ENCODE measurements around the gene ATG7.
"Not testable (repeated sequence)": the region's sequence is repeated elsewhere in the genome, so short reads cannot be mapped to it uniquely, and the experiment has no call there.

The ATG7 gene

DNA sequence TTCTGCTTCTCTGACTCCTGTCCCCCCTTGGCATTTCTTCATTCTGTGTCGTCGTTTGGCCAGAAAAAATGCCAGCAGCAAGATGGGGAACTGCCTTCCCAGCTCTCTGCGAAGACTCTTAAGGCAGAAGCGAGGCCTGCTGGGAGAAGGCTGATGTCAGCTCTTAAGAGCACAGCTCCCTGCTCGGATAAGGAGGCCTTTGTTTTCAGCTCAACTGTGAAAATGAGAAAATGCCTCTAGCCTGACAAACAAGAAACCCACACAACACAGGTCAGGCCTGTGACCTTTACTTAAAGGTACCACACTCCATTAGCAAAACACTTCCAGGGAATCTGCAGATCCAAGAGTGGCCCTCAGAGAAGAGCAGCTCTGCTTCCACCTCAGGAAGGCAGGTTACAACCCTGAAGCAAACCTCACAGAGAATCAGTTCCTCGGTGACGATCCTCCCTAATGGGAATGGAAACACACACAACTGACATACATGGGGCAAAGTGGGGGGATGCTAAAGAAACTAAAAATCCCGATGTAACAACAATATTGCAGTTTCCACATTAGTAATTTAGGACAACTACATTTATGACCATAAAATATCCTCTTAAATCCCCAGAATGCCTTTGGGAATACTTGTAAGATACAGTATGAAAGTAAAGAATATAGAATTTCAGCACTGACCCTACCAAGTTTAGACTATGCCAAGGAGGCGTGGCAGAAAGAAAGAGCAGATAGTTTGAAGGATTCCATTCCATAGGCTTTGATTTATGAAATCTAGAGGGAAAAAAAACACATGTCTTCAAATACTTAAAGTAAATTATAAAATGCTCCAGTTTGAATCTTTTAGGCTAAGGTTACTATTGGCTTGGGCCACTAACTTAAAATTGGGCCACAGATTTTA, 319.4 kb downstream of the ATG7 start:
- DNase-seq (ENCODE audit: low spot score), result peak; percentile 95

- no peak for DNase-seq (ENCODE audit: low spot score)
Observed at GRCh38 chr3:11592445-11593298, 320.5 kb downstream of the ATG7 start.

GRCh38 chr3:11593318-11594034, 321.3 kb downstream of the ATG7 start:
- no peak for DNase-seq (ENCODE audit: low spot score)

GRCh38 chr3:11595024-11595423, 322.8 kb downstream of the ATG7 start:
- DNase-seq (ENCODE audit: low spot score), result not testable (repeated sequence)

DNA sequence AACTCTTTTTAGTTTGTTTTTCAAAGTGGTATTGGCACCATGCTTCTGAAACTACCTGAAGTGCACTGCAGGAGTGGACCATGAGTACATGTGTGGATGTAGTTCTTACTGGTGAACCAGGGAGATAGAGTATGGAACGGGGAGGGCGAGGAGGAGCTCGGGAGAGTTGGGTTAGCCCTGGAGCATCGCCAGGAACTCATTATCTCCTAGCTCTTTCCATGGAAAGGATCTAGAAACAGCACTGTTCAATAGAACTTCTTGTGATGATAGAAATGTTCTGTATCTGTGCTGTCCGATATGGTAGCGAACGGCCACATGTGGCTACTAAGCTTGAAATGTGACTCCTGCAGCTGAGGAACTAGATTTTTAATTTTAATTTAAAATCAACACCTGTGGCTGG, 324.2 kb downstream of the ATG7 start:
- DNase-seq (ENCODE audit: low spot score), result no peak

GRCh38 chr3:11600501-11601282, 328.5 kb downstream of the ATG7 start:
- DNase-seq (ENCODE audit: low spot score), result peak; percentile 68

DNA sequence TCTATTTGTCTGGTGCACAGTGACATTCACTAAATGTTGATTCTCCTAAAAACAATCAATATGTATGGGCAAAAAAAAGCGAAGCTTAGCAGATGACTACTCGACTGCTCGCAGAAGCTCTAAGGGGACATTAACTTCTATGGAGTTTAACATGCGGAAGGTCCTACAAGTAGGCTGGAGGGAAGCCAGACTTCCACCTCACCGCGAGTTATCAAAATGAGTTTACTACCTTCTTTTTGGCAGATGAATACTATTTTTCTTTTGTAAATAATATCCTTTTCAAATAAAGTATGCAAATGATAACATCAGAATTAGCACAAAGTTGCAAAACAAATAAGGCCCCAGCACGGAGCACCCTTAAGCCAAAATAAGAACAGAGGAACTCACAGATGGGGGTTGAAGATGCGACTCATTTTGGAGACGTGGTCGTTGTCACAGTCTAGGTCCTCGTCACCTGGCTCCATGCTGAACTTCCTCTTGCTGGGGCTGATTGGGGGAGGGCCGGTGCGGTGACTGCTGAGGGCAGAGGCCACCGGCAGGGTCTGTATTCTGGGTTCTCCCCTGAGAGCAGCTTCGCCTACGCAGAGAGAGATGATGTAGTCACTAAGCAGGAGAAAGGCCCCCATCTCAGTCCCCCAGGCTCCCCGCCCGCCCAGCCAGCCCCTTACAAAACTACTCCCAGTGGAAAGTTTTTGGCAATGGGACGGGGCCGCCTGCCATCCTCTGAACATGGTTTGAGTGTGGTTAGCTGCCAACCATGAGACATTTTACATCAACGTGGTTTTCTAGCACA, 329.4 kb downstream of the ATG7 start:
- DNase-seq (ENCODE audit: low spot score), result no peak

GRCh38 chr3:11602239-11602840, 330.1 kb downstream of the ATG7 start:
- no peak for DNase-seq (ENCODE audit: low spot score)

DNA sequence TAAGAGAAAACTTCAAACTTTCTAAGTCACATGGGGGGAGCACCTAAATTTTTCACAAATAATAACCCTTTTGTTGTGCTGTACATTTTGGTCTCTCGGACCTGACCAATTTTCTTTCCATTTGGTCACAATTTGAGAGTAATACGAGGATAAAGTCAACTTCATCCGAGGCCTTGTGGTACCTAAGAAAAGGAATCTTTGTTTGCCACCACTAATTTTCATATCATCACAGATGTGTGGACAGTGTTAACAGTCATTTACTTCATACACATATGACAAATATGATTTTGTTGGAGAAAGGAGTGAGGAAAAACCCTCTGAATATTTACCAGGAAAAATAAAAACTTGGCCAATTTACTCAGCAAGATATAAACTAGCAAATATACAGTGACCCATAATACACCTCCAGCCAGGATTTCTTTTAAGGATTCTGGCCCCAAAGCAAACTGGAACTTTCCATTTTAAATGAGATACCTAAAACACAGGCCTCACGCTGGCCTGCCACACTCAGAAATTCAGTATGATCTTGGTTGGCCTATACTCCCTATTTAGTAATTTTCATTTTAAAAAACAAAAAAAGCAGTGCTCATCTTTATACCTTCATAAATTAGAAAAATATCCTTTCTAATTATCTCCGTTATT, 330.8 kb downstream of the ATG7 start:
- DNase-seq (ENCODE audit: low spot score), result no peak

DNA sequence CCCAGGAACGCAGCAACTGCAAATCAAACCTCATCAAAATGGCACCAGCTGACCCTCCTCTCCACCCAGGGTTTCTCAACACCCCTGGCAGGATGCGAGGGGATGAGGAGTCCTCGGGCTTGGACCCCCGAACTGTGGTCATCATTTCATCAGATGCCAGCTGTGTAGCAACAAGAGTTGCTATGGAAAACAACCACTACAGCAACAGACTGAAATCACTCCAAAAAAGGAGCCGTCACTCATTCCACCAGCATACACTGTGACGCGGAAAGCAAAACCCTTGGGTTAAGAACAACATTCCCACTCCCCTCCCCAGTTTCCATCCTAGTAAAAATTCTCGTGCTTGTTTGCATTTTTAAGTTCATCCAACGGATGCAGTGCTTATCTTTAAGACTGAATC, 331.4 kb downstream of the ATG7 start:
- DNase-seq (ENCODE audit: low spot score), result no peak

GRCh38 chr3:11604139-11604892, 332.1 kb downstream of the ATG7 start:
- DNase-seq (ENCODE audit: low spot score), result no peak

GRCh38 chr3:11605398-11605797, 333.2 kb downstream of the ATG7 start:
- no peak for DNase-seq (ENCODE audit: low spot score)

- no peak for DNase-seq (ENCODE audit: low spot score)
Observed at GRCh38 chr3:11606090-11606784, 334.0 kb downstream of the ATG7 start.

DNA sequence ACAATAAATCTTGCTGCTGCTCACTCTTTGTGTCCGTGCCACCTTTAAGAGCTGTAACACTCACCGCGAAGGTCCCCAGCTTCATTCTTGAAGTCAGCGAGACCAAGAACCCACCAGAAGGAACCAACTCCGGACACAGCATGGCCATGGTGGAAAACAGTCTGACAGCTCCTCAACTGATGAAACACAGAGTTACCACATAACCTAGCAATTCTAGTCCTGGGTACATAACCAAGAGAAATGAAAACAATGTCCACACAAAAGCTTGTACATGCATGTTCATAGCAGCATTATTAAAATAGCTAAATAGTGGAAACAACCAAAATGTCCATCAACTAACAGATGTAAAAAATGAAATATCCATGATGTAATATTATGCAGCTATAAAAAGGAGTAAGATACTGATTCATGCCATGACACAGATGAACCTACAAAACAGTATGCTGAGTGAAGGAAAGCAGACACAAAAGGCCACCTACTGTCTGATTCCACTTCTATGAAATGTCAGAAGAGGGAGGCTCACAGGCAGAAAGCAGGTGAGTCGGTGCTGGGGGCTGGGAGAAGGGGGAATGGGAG, 334.8 kb downstream of the ATG7 start:
- no peak for DNase-seq (ENCODE audit: low spot score)

Data from Ammon's horn (tissue), 1 donor.